Endothelial cell (in vitro differentiated cells): ENCODE results near the gene NXPE3. TPM values are rescaled to one million over a fixed set of nuclear protein-coding genes. Genes with fewer than 3 reads are reported as not detected.
"Not testable (repeated sequence)": the region's sequence is repeated elsewhere in the genome, so short reads cannot be mapped to it uniquely, and the experiment has no call there.

Experiments used
- DNase-seq: peaks from one replicate; pipeline ENCODE4 v3.0.0; 2021; ENCODE audit warnings: low spot score
- H3K27ac Mint-ChIP-seq: one replicate; pipeline ENCODE4 v1.8.0; 2021; ENCODE audit warnings: mixed read lengths, inconsistent platforms; ENCODE audit not compliant: unreplicated experiment
- H3K27me3 Mint-ChIP-seq: one replicate; pipeline ENCODE4 v1.8.0; 2021; ENCODE audit warnings: mild to moderate bottlenecking, moderate library complexity, mixed read lengths, inconsistent platforms; ENCODE audit not compliant: unreplicated experiment
- H3K36me3 Mint-ChIP-seq: one replicate; pipeline ENCODE4 v1.8.0; 2021; ENCODE audit warnings: mild to moderate bottlenecking, low read depth, mixed read lengths, inconsistent platforms; ENCODE audit not compliant: unreplicated experiment
- H3K4me1 Mint-ChIP-seq: one replicate; pipeline ENCODE4 v1.8.0; 2021; ENCODE audit warnings: mild to moderate bottlenecking, mixed read lengths, inconsistent platforms; ENCODE audit not compliant: unreplicated experiment
- H3K4me3 Mint-ChIP-seq: one replicate; pipeline ENCODE4 v1.8.0; 2021; ENCODE audit warnings: mild to moderate bottlenecking, mixed read lengths, inconsistent platforms; ENCODE audit not compliant: unreplicated experiment
- H3K9me3 Mint-ChIP-seq: one replicate; pipeline ENCODE4 v1.8.0; 2021; ENCODE audit warnings: mixed read lengths, inconsistent platforms; ENCODE audit not compliant: unreplicated experiment
- CTCF ChIP-seq: fragments of 200-600 bp; sonication (generic); IDR thresholded peaks from one replicate; pipeline ENCODE4 v1.5.0; 2021; ENCODE audit warnings: antibody characterized with exemption; ENCODE audit not compliant: unreplicated experiment
- total RNA-seq: library from RNA; stranded (reverse); fragmentation: NEBNext Ultra II Directional; extraction: Animal tissue kit (Norgen Biotek cat#: 25700); gene quantifications from one replicate; pipeline ENCODE4 v1.2.1, GENCODE V29; 2021; ENCODE audit not compliant: unreplicated experiment

The NXPE3 gene
- total RNA-seq, 1 donor from 2014 or later: 20.3 TPM

- Mint-ChIP-seq H3K36me3 (peaks cover 13% of the 10 kb centered on the region), H3K4me1 (no peaks in the 10 kb centered on the region), H3K27me3 (peaks cover 3% of the 10 kb centered on the region), H3K9me3 (no peaks in the 10 kb centered on the region), H3K27ac (no peak overlapping the region), H3K4me3 (no peak overlapping the region)
- DNase-seq: no peak
- TF ChIP-seq CTCF: no peak
These were observed 34.2 kb upstream of the NXPE3 start for GRCh38 chr3:101744811-101745210.

GRCh38 chr3:101745934-101746333 lies 33.1 kb upstream of the NXPE3 start:
- H3K4me1 Mint-ChIP-seq, H3K27me3 Mint-ChIP-seq, DNase-seq, H3K27ac Mint-ChIP-seq, H3K4me3 Mint-ChIP-seq, H3K9me3 Mint-ChIP-seq: not testable (repeated sequence)
- peaks cover 17% of the 10 kb centered on the region for H3K36me3 Mint-ChIP-seq

- H3K27me3 Mint-ChIP-seq, H3K27ac Mint-ChIP-seq, H3K4me1 Mint-ChIP-seq, DNase-seq, H3K4me3 Mint-ChIP-seq, H3K9me3 Mint-ChIP-seq: not testable (repeated sequence)
- H3K36me3 Mint-ChIP-seq: peaks cover 29% of the 10 kb centered on the region
These were observed 25.5 kb upstream of the NXPE3 start for GRCh38 chr3:101753386-101754113.

GRCh38 chr3:101758224-101758623 lies 20.8 kb upstream of the NXPE3 start:
- Mint-ChIP-seq H3K27me3 (peaks cover 1% of the 10 kb centered on the region), H3K36me3 (peaks cover 33% of the 10 kb centered on the region), H3K4me1 (no peaks in the 10 kb centered on the region), H3K4me3 (no peak overlapping the region), H3K9me3 (no peaks in the 10 kb centered on the region), H3K27ac (no peak overlapping the region)
- no peak for DNase-seq
- no peak for TF ChIP-seq CTCF

GRCh38 chr3:101762041-101762646 lies 16.9 kb upstream of the NXPE3 start:
- Mint-ChIP-seq H3K4me3 (no peak overlapping the region), H3K9me3 (no peaks in the 10 kb centered on the region), H3K27ac (no peak overlapping the region), H3K27me3 (no peaks in the 10 kb centered on the region), H3K36me3 (peaks cover 25% of the 10 kb centered on the region), H3K4me1 (no peaks in the 10 kb centered on the region)
- no peak for TF ChIP-seq CTCF
- DNase-seq: no peak

GRCh38 chr3:101777745-101778281 lies 1.2 kb upstream of the NXPE3 start:
- DNase-seq, H3K4me3 Mint-ChIP-seq, H3K27ac Mint-ChIP-seq, H3K36me3 Mint-ChIP-seq, H3K9me3 Mint-ChIP-seq, H3K27me3 Mint-ChIP-seq: not testable (repeated sequence)
- peaks cover 12% of the 10 kb centered on the region for H3K4me1 Mint-ChIP-seq
